GM12878 (cell line): ENCODE results near the gene SLC45A1.

Source experiments
- CTCF ChIP-seq, 3 experiments: IDR thresholded peaks in 2 of 3; conservative IDR thresholded peaks in 1 of 3; 2 replicates each; pipeline ENCODE4 v1.5.1; 2011; ENCODE audit warnings: low read depth in 3 of 3, low read length in 3 of 3, mild to moderate bottlenecking in 3 of 3, control low read depth in 2 of 3, moderate library complexity in 2 of 3, inconsistent platforms in 1 of 3, mixed read lengths in 1 of 3; ENCODE audit not compliant: control insufficient read depth in 2 of 3, insufficient read depth in 1 of 3; ENCODE audit errors: extremely low read depth in 1 of 3
- MEF2A ChIP-seq: IDR thresholded peaks from 2 replicates; pipeline ENCODE4 v1.6.1; 2011; ENCODE audit warnings: low read depth, mild to moderate bottlenecking, low read length, moderate library complexity; ENCODE audit not compliant: insufficient read depth
- NBN ChIP-seq: fragments of 450-650 bp; IDR thresholded peaks from 2 replicates; pipeline ENCODE4 v1.6.1; 2016
- NRF1 ChIP-seq: conservative IDR thresholded peaks from 2 replicates; pipeline ENCODE4 v1.6.1; 2011; ENCODE audit warnings: mild to moderate bottlenecking, low read depth, low read length, improper control_type of control experiment
- TAF1 ChIP-seq: IDR thresholded peaks from 2 replicates; pipeline ENCODE4 v1.6.1; 2011; ENCODE audit warnings: mild to moderate bottlenecking, low read depth, low read length, borderline replicate concordance

DNA sequence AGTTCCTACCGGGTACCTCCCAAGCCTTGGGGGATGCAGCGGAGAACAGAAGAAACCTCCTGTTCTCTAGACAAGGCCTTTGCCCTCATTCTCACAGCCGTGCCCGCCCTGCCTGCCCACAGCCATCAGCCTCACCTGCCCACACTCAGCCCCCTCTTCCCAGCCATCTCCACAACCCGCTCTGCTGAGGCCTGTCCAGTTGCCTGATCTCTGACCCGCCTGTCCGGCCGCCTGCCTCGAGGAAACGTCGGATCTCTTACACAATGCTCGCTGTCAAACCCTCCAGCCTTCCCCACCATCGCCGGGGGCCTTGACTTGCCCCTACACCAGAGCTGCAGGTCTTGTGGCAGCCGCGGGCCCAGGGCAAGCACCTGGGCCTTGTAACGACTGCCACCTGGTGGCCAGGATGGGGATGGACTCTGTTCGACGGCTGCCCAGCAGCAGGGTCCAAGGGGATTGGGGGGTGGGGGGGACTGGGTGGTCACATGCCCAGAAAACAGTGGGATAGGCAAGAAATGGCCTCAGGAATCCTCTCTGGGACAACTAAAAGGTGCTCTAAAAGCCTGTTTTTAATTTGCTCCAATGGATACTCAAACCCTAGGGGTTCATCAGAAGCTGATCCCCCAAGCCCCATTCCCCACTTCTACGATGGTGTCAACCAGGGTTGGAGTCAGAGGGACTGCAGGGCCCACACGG is 31.0 kb downstream of the SLC45A1 start:
- TF ChIP-seq CTCF (IDR thresholded peaks at IDR 0.05 in 2 of 3, conservative IDR thresholded peaks at IDR 0.05 in 1 of 3; ENCODE audit: control insufficient read depth in 2 of 3, extremely low read depth in 1 of 3, insufficient read depth in 1 of 3, low read depth in 3 of 3, low read length in 3 of 3) (peak; percentile 70 to 91 (median 78)), TAF1 (no peak), NBN (no peak), NRF1 (no peak), MEF2A (no peak)
